DOHH2 (cell line): ENCODE data around the gene JOSD2.

ENCODE experiments used
- CTCF ChIP-seq: fragments of 200-600 bp; sonication (generic); IDR thresholded peaks from one replicate; pipeline ENCODE4 v1.5.1; 2014; ENCODE audit warnings: antibody characterized with exemption, mild to moderate bottlenecking, low read depth, low read length; ENCODE audit not compliant: poor library complexity, severe bottlenecking
- EZH2phosphoT487 ChIP-seq: fragments of 200-600 bp; sonication (generic); IDR thresholded peaks from 2 replicates; pipeline ENCODE4 v1.6.1; 2017; ENCODE audit warnings: borderline replicate concordance, mild to moderate bottlenecking, antibody characterized with exemption, low read length, moderate library complexity, mixed read lengths

DNA sequence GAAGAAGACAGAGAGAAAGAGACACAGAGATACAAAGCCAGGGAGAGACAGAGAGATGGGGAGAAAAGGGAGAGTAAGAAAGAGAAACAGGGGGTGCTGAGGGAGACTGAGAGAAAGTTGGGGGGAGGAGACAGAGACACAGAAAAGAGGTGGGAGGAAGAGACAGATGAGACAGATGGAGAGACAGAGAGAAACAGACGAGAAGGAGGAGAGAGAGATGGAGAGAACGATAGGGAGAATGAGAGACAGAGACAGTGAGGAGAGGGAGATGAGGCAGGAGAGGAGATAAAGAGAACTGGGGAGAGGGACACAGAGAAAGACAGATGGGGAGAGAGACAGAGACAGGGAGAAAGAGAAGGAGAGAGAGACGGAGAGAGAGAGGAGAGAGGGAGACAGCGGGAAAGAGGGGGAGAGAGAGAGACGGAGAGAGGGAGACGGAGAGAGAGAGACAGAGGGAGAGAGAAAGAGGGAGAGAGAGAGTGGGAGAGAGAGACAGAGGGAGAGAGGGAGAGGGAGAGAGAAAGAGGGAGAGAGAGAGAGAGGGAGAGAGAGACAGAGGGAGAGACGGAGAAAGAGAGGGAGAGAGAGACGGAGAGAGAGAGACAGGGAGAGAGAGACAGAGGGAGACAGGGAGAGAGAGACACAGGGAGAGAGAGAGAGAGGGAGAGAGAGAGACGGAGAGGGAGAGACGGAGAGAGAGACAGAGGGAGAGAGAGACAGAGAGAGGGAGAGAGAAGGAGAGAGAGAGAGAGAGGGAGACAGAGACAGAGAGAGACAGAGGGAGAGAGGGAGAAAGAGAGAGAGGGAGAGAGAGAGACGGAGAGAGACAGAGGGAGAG is 12.6 kb downstream of the JOSD2 start:
- TF ChIP-seq CTCF (no peak), EZH2phosphoT487 (no peak)
